ENCODE results near the gene SEM1. TPM values are rescaled to one million over a fixed set of nuclear protein-coding genes. Genes with fewer than 3 reads are reported as not detected.
"Not testable (repeated sequence)": the region's sequence is repeated elsewhere in the genome, so short reads cannot be mapped to it uniquely, and the experiment has no call there.

Gene SEM1
- 19.6 and 21.2 TPM in 2 replicates for total RNA-seq

- peak within 1 kb of the TSS; percentile 88 for H3K4me3 ChIP-seq (ENCODE audit: low read depth, low read length)
- peak; percentile 87 for DNase-seq (ENCODE audit: low read depth)
- TF ChIP-seq CTCF (IDR thresholded peaks at IDR 0.05; ENCODE audit: insufficient read depth, low read depth, low read length) = no peak
Observed at GRCh38 chr7:96709381-96710228, at the start of gene SEM1. Gene SEM1, minus strand, starts transcription at chr7:96709846. Its CDS starts 83 bp downstream, at chr7:96709763.

- DNase-seq (ENCODE audit: low read depth); H3K4me3 ChIP-seq (ENCODE audit: low read depth, low read length): not testable (repeated sequence)
Observed at GRCh38 chr7:96757880-96758279, 48.2 kb upstream of the SEM1 start.

GRCh38 chr7:96747418-96747940 lies 37.8 kb upstream of the SEM1 start:
- DNase-seq (ENCODE audit: low read depth) = no peak
- TF ChIP-seq CTCF (IDR thresholded peaks at IDR 0.05; ENCODE audit: insufficient read depth, low read depth, low read length) = no peak
- no peak overlapping the region for H3K4me3 ChIP-seq (ENCODE audit: low read depth, low read length)

- H3K4me3 ChIP-seq (ENCODE audit: low read depth, low read length) = no peak overlapping the region
- no peak for DNase-seq (ENCODE audit: low read depth)
- TF ChIP-seq CTCF (IDR thresholded peaks at IDR 0.05; ENCODE audit: insufficient read depth, low read depth, low read length) = no peak
Observed at GRCh38 chr7:96740130-96740529, 30.5 kb upstream of the SEM1 start.

- DNase-seq (ENCODE audit: low read depth) = no peak
- H3K4me3 ChIP-seq (ENCODE audit: low read depth, low read length) = no peak overlapping the region
- TF ChIP-seq CTCF (IDR thresholded peaks at IDR 0.05; ENCODE audit: insufficient read depth, low read depth, low read length) = no peak
Observed at GRCh38 chr7:96739609-96740008, 30.0 kb upstream of the SEM1 start.

- H3K4me3 ChIP-seq (ENCODE audit: low read depth, low read length) = no peak overlapping the region
- no peak for DNase-seq (ENCODE audit: low read depth)
- no peak for TF ChIP-seq CTCF (IDR thresholded peaks at IDR 0.05; ENCODE audit: insufficient read depth, low read depth, low read length)
Observed at GRCh38 chr7:96739167-96739566, 29.5 kb upstream of the SEM1 start.

GRCh38 chr7:96738705-96739104 lies 29.1 kb upstream of the SEM1 start:
- H3K4me3 ChIP-seq (ENCODE audit: low read depth, low read length) = no peak overlapping the region
- DNase-seq (ENCODE audit: low read depth) = no peak
- TF ChIP-seq CTCF (IDR thresholded peaks at IDR 0.05; ENCODE audit: insufficient read depth, low read depth, low read length) = no peak

Measured in fibroblast of villous mesenchyme (primary cell).